ENCODE data around the gene NUCB1.

The NUCB1 gene

DNA sequence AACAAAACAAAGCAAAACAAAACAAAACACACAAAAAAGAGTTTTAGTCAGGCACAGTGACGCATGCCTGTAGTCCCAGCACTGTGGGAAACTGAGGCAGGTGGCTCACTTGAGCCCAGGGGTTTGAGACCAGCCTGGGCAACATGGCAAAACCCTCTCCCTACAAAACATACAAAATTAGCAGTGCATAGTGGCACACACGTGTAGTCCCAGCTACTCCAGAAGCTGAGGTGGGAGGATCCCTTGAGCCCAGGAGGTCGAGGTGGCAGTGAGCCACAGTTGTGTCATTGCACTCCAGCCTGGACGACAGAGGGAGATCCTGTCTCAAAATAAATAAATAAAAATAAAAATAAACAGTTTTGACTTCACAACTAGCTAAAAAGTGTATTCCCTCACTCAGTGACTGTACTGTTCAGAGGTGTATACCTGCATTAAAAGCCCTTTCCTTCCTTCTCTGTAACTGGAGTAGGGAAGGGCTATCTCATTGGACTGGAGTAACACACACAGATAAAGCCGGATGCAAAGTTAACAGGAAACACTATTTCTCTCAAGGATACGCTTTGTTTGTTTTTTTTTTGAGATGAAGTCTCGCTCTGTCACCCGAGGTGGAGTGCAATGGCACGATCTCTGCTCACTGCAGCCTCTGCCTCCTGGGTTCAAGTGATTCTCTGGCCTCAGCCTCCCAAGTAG lies 50.9 kb downstream of the NUCB1 start:
- no peak for TF ChIP-seq ZNF274 (IDR thresholded peaks at IDR 0.05; ENCODE audit: low read depth, low read length)
- no peak overlapping the region for H3K4me3 ChIP-seq (ENCODE audit: low read length)

- no peak for TF ChIP-seq ZNF274 (IDR thresholded peaks at IDR 0.05; ENCODE audit: low read depth, low read length)
- no peak overlapping the region for H3K4me3 ChIP-seq (ENCODE audit: low read length)
Measured at GRCh38 chr19:48953141-48953540, 53.0 kb downstream of the NUCB1 start.

- TF ChIP-seq ZNF274 (IDR thresholded peaks at IDR 0.05; ENCODE audit: low read depth, low read length) = no peak
- H3K4me3 ChIP-seq (ENCODE audit: low read length) = peak overlapping the region; percentile 78; the same call in 1 of the 2 replicates
Measured at GRCh38 chr19:48953990-48954594, 54.0 kb downstream of the NUCB1 start.

DNA sequence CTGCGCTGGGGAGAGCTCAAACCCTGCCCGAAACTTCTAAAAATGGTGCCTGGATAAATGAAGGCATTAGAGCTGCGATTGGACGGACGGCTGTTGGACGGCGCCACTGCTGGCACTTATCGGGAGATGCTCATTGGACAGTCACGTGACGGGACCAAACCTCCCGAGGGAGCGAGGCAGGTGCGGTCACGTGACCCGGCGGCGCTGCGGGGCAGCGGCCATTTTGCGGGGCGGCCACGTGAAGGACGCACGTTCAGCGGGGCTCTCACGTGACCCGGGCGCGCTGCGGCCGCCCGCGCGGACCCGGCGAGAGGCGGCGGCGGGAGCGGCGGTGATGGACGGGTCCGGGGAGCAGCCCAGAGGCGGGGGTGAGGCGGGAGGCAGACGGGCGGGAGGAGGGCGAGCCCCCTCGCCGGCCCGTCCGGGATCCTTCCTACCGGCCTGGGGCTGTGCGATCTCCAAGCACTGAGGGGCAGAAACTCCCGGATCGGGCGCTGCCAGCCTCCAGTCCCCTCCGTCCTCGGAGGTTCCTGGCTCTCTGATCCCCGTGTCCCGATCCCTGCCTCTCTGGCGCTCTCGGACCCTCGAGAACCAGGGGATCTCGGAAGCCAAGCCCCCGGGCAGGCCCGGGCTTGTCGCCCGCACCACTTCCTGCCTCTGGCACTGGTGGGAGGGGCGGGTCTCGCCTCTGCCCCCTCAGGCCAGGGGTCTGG lies 54.6 kb downstream of the NUCB1 start, which contains the start of gene BAX:
BAX (plus strand) TSS at position 281 of the 713 bp plus-strand sequence; CDS start at position 335, 54 bp downstream.
- no peak for TF ChIP-seq ZNF274 (IDR thresholded peaks at IDR 0.05; ENCODE audit: low read depth, low read length)
- H3K4me3 ChIP-seq (ENCODE audit: low read length) = peak within 1 kb of the TSS; percentile 78

GRCh38 chr19:48955308-48955958 lies 55.3 kb downstream of the NUCB1 start:
- H3K4me3 ChIP-seq (ENCODE audit: low read length) = peak overlapping the region; percentile 78
- no peak for TF ChIP-seq ZNF274 (IDR thresholded peaks at IDR 0.05; ENCODE audit: low read depth, low read length)

GRCh38 chr19:48958006-48958405 lies 57.9 kb downstream of the NUCB1 start:
- no peak overlapping the region for H3K4me3 ChIP-seq (ENCODE audit: low read length)
- no peak for TF ChIP-seq ZNF274 (IDR thresholded peaks at IDR 0.05; ENCODE audit: low read depth, low read length)

- H3K4me3 ChIP-seq (ENCODE audit: low read length) = no peak overlapping the region
- TF ChIP-seq ZNF274 (IDR thresholded peaks at IDR 0.05; ENCODE audit: low read depth, low read length) = no peak
Measured at GRCh38 chr19:48959341-48960239, 59.5 kb downstream of the NUCB1 start.

GRCh38 chr19:48961051-48961649 lies 61.0 kb downstream of the NUCB1 start:
- no peak for TF ChIP-seq ZNF274 (IDR thresholded peaks at IDR 0.05; ENCODE audit: low read depth, low read length)
- H3K4me3 ChIP-seq (ENCODE audit: low read length) = no peak overlapping the region

DNA sequence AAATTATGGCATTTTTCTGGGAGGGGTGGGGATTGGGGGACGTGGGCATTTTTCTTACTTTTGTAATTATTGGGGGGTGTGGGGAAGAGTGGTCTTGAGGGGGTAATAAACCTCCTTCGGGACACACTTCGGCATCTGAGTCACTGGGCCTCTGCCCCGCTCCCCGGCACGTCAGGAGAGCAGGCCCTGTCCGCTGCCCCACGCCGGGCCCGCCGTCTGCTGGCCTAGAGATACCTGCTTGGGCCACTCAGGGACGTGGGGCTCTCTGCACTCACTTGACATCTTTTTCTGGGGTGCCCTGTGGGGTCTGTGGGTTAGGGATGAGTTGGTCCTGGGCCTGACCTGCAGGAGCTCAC lies 61.5 kb downstream of the NUCB1 start:
- TF ChIP-seq ZNF274 (IDR thresholded peaks at IDR 0.05; ENCODE audit: low read depth, low read length) = no peak
- H3K4me3 ChIP-seq (ENCODE audit: low read length) = no peak overlapping the region

DNA sequence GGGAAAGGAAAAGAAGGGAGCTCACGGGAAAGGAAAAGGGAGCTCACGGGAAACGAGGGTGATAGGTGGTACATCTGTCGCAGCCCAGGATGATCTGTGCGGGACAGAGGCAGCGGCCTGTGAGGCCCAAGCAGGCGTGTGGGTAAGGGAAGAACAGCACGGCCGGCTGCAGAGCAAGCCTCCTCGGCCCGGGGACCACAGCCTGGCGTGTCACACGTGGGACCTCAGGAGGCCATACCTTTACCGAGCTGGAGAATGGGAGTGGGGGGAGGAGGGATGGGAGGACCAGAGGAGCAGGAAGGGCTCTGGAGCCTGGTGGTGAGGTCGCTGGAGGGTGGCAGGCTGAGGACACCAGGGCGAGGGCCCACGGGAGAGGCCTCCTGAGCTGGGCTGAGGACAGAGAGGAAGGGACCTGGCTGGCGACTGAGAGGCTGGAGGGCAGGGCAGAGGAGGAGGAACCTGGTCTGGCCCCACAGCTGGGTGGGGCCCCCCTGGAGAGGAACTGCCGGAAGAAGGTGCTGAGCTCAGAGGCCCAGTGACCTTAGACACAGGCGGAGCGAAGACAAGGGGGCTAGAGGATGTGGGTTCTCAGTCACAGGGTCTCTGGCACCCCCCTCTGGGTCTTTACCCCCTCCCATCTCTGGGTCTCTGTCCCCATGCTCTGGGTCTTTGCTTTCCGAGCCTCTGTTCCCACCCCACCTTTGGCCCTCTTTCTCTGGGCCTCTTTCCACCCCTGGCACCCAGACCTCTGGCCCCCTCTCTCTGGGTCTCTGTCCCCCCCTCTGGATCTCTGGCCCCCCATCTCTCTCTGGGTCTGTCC lies 62.1 kb downstream of the NUCB1 start:
- peak overlapping the region; percentile 17; the same call in 1 of the 2 replicates for H3K4me3 ChIP-seq (ENCODE audit: low read length)
- no peak for TF ChIP-seq ZNF274 (IDR thresholded peaks at IDR 0.05; ENCODE audit: low read depth, low read length)

DNA sequence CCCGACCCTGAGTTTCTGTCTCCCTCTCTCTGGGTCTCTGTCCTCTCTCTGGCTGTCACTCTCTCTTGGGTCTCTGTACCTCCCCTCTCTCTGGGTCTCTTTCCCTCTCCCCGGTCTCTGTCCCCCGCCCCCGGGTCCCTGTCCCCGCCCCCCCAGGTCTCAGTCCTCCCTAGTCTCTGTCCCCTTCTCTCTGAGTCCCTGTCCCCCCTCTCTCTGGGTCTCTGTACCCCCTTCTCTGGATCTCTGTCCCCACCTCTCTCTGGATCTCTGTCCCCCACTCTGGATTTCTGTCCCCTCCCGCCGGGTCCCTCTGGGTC lies 62.7 kb downstream of the NUCB1 start:
- peak overlapping the region; percentile 17; the same call in 1 of the 2 replicates for H3K4me3 ChIP-seq (ENCODE audit: low read length)
- TF ChIP-seq ZNF274 (IDR thresholded peaks at IDR 0.05; ENCODE audit: low read depth, low read length) = no peak

DNA sequence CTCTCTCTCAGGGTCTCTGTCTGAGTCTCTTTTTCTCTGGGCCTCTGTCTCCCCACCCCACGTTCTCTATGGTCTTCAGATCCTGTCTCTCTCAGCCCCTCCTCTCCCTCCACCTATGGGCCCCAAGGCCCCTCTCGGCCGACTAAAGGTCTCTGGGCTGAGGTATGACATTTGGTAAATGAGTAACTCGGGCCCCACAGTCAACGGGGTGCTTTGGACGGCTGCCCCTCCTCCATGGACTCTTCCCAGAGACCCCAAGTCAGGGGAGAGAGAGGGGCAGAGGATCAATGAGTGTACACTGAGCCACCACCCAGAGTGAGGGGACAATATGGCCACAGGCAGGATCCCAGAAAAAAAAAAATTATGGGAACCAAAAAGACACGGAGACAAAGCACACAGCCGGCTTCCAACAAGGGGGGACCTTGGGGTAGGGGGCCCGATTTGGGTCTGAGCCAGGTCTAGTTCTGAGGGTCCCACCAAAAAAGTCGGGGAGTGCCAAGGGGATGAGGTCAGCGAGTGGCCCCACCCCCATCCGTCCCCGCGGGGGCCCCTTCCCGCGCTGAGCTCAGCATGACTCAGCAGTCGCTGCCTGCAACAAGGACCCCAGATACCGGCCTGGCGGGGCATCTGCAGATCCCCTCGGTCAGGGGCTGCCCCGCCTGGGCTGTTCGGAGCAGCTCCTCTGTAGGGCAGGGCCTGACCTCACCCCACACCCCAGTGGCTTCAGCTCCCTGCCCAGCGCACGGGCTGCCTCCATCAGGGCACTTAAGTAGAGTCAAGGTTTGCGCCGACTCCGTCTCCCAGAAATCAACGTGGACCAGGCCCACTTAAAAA lies 63.5 kb downstream of the NUCB1 start:
- H3K4me3 ChIP-seq (ENCODE audit: low read length) = peak overlapping the region; percentile 13; the same call in 1 of the 2 replicates
- no peak for TF ChIP-seq ZNF274 (IDR thresholded peaks at IDR 0.05; ENCODE audit: low read depth, low read length)

Measured in GM08714 (cell line).